HCT116 (cell line): Measurements from ENCODE around the gene ABCB1. TPM values are rescaled to one million over a fixed set of nuclear protein-coding genes. Genes with fewer than 3 reads are reported as not detected.

Experiments
- ATAC-seq: fragments of 200-7000 bp; cut with Tn5 transposase; 2 replicates; pipeline ENCODE4 v1.9.1; 2020; ENCODE audit warnings: mild to moderate bottlenecking, moderate library complexity
- BruUV-seq: library from RNA; stranded (reverse); fragments of 400-500 nt; replicated peaks from 2 replicates; lab custom pipeline; 2021; lab: Mats Ljungman, UMichigan
- CTCF ChIA-PET: fragments of 300-600 bp; sonication (Branson Sonifier 250); formaldehyde crosslinking; loops from one replicate; lab custom pipeline; 2021; ENCODE audit warnings: antibody characterized with exemption; lab: Charles Lee
- POLR2A ChIA-PET: fragments of 300-600, 350-600 bp; sonication (Branson Sonifier 250); formaldehyde crosslinking; loops from one replicate; lab custom pipeline; 2021; ENCODE audit warnings: antibody characterized with exemption; lab: Charles Lee
- RAD21 ChIA-PET, 2 experiments: fragments of 300-600 bp; sonication (Branson Sonifier 250); formaldehyde crosslinking; loops; one replicate each; lab custom pipeline; 2023; ENCODE audit warnings: low total read pairs in 2 of 2; ENCODE audit not compliant: uncharacterized antibody in 2 of 2, unreplicated experiment in 2 of 2, low non-redundant PET in 1 of 2; lab: Charles Lee
- DNase-seq: peaks from one replicate; pipeline ENCODE4 v3.0.0-alpha.2; 2010; ENCODE audit warnings: low read depth, low spot score
- H2AFZ ChIP-seq: fragments of 200-600 bp; shearing (Covaris generic), sonication (generic); 2 replicates; pipeline ENCODE4 v1.6.1; 2017; ENCODE audit warnings: low read depth, mixed run types, mixed read lengths, antibody characterized with exemption, low read length; ENCODE audit not compliant: poor library complexity, severe bottlenecking
- H3K27ac ChIP-seq: 2 replicates; pipeline ENCODE4 v1.5.1; 2012; ENCODE audit warnings: low read depth, low read length
- H3K27me3 ChIP-seq: fragments of 200-600 bp; sonication (generic); 2 replicates; pipeline ENCODE4 v1.6.1; 2016; ENCODE audit warnings: mixed run types, low read length, mixed read lengths; ENCODE audit not compliant: insufficient read depth
- H3K36me3 ChIP-seq, 2 experiments: fragments of 200-500 bp in 1 of 2; fragments of 200-600 bp in 1 of 2; sonication (Bioruptor generic) in 1 of 2; sonication (generic) in 1 of 2; 2 replicates each; pipeline versions ENCODE4 v1.5.1 to v1.6.1; 2014 to 2016; ENCODE audit warnings: low read length in 2 of 2, inconsistent platforms in 1 of 2, mixed read lengths in 1 of 2, mixed run types in 1 of 2; ENCODE audit not compliant: insufficient read depth in 2 of 2, control insufficient read depth in 1 of 2
- H3K4me1 ChIP-seq, 2 experiments: fragments of 200-600 bp in 1 of 2; sonication (generic) in 1 of 2; 2 replicates each; pipeline versions ENCODE4 v1.5.1 to v1.6.1; 2012 to 2017; ENCODE audit warnings: low read length in 2 of 2, inconsistent platforms in 1 of 2, mild to moderate bottlenecking in 1 of 2, mixed read lengths in 1 of 2, mixed run types in 1 of 2, moderate library complexity in 1 of 2; ENCODE audit not compliant: insufficient read depth in 2 of 2, control insufficient read depth in 1 of 2
- H3K4me2 ChIP-seq: fragments of 200-600 bp; sonication (generic); 2 replicates; pipeline ENCODE4 v1.6.1; 2017; ENCODE audit warnings: mixed run types, low read length, mixed read lengths
- H3K4me3 ChIP-seq, 2 experiments: fragments of 200-600 bp in 1 of 2; sonication (generic) in 1 of 2; replicated peaks in 1 of 2; 2 replicates each; pipeline ENCODE4 v1.5.1; 2011 to 2016; ENCODE audit warnings: low read length in 2 of 2, control low read depth in 1 of 2, low read depth in 1 of 2, mild to moderate bottlenecking in 1 of 2, mixed read lengths in 1 of 2, mixed run types in 1 of 2
- H3K79me2 ChIP-seq: fragments of 200-600 bp; sonication (generic); 2 replicates; pipeline ENCODE4 v1.6.1; 2017; ENCODE audit warnings: mild to moderate bottlenecking, mixed run types, low read length, moderate library complexity, mixed read lengths; ENCODE audit not compliant: insufficient read depth
- H3K9ac ChIP-seq: fragments of 200-600 bp; sonication (generic); 2 replicates; pipeline ENCODE4 v1.6.1; 2016; ENCODE audit warnings: low read length, mixed read lengths
- H3K9me2 ChIP-seq: fragments of 200-600 bp; sonication (generic), shearing (Covaris generic); 2 replicates; pipeline ENCODE4 v1.6.1; 2017; ENCODE audit warnings: mixed run types, mild to moderate bottlenecking, moderate library complexity; ENCODE audit not compliant: insufficient read depth
- H3K9me3 ChIP-seq, 2 experiments: fragments of 200-500 bp in 1 of 2; fragments of 200-600 bp in 1 of 2; sonication (Bioruptor generic) in 1 of 2; sonication (generic) in 1 of 2; 2 replicates each; pipeline ENCODE4 v1.6.1; 2014 to 2017; ENCODE audit warnings: low read length in 2 of 2, mixed read lengths in 2 of 2, inconsistent platforms in 1 of 2, low read depth in 1 of 2, mild to moderate bottlenecking in 1 of 2, mixed run types in 1 of 2, moderate library complexity in 1 of 2; ENCODE audit not compliant: control insufficient read depth in 1 of 2, insufficient read depth in 1 of 2
- H4K20me1 ChIP-seq: fragments of 200-600 bp; sonication (generic), shearing (Covaris generic); 2 replicates; pipeline ENCODE4 v1.6.1; 2017; ENCODE audit warnings: mixed run types, mild to moderate bottlenecking, moderate library complexity; ENCODE audit not compliant: insufficient read depth
- CEBPB ChIP-seq: IDR thresholded peaks from 2 replicates; pipeline ENCODE4 v1.6.1; 2012; ENCODE audit warnings: low read depth
- EGR1 ChIP-seq: IDR thresholded peaks from 2 replicates; pipeline ENCODE4 v1.6.1; 2012; ENCODE audit warnings: low read depth
- ELF1 ChIP-seq: IDR thresholded peaks from 2 replicates; pipeline ENCODE4 v1.6.1; 2012; ENCODE audit warnings: low read depth, borderline replicate concordance
- EZH2 ChIP-seq: fragments of 200-600 bp; sonication (generic); IDR thresholded peaks from 2 replicates; pipeline ENCODE4 v1.6.1; 2017; ENCODE audit warnings: antibody characterized with exemption, mixed run types
- FOSL1 ChIP-seq: IDR thresholded peaks from 2 replicates; pipeline ENCODE4 v1.6.1; 2012; ENCODE audit warnings: low read depth
- POLR2A ChIP-seq: IDR thresholded peaks from 2 replicates; pipeline ENCODE4 v1.7.0; 2011; ENCODE audit warnings: borderline replicate concordance; ENCODE audit not compliant: insufficient read depth, insufficient read length; ENCODE audit errors: extremely low read depth
- RAD21 ChIP-seq: IDR thresholded peaks from 2 replicates; pipeline ENCODE4 v1.6.1; 2012; ENCODE audit warnings: low read depth, mild to moderate bottlenecking
- SIN3A ChIP-seq: IDR thresholded peaks from 2 replicates; pipeline ENCODE4 v1.6.1; 2012; ENCODE audit warnings: low read depth
- SRF ChIP-seq: IDR thresholded peaks from 2 replicates; pipeline ENCODE4 v1.6.1; 2012; ENCODE audit warnings: low read depth
- TCF7L2 ChIP-seq: IDR thresholded peaks from 2 replicates; pipeline ENCODE4 v1.7.0; 2011; ENCODE audit warnings: borderline replicate concordance, inconsistent platforms; ENCODE audit not compliant: insufficient read depth, insufficient read length; ENCODE audit errors: extremely low read depth
- ZFX ChIP-seq: fragments of 450-650 bp; IDR thresholded peaks from 2 replicates; pipeline ENCODE4 v1.6.1; 2017
- ZNF274 ChIP-seq: fragments of 200-500 bp; sonication (Bioruptor generic); IDR thresholded peaks from 2 replicates; pipeline ENCODE4 v1.6.1; 2014; ENCODE audit warnings: mild to moderate bottlenecking, low read depth, low read length, inconsistent platforms
- intact Hi-C: fragments of 100-400 bp; cut with micrococcal nuclease; formaldehyde crosslinking; loops from 2 replicates; pipeline ENCODE4 v1.10.0; 2022
- total RNA-seq: library from RNA; stranded (reverse); gene quantifications from one replicate; pipeline ENCODE4 v1.2.1, GENCODE V29; 2021; ENCODE audit not compliant: unreplicated experiment
- TF ChIP-seq, protein P1 (sequence below): IDR thresholded peaks from 2 replicates; pipeline ENCODE4 v1.6.1; 2011; ENCODE audit warnings: mild to moderate bottlenecking, low read length, moderate library complexity; ENCODE audit not compliant: insufficient replicate concordance; ENCODE audit errors: extremely low read depth
- TF ChIP-seq, protein P2 (sequence below): IDR thresholded peaks from 2 replicates; pipeline ENCODE4 v1.6.1; 2012
- TF ChIP-seq, protein P3 (sequence below): IDR thresholded peaks from 2 replicates; pipeline ENCODE4 v1.6.1; 2012; ENCODE audit warnings: low read depth
- TF ChIP-seq, protein P4 (sequence below): IDR thresholded peaks from 2 replicates; pipeline ENCODE4 v1.6.1; 2012

Gene ABCB1
- total RNA-seq, 1 experiment from 2014 or later: 1.8 TPM

DNA sequence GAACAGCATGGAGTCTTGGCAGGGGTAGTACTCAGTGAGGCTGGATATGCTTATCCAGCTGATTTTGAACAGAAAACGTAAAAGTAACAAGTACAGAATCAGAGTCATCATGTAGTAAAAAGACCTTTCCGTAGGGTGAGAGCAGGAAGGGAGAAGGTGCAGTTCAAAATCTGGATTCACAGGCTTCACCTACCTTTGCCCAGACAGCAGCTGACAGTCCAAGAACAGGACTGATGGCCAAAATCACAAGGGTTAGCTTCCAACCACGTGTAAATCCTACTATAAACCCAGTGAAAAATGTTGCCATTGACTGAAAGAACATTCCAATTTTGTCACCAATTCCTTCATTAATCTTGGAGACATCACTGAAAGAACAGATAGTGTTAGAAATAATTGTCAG, 34.8 kb downstream of the ABCB1 start:
- H3K9ac ChIP-seq: no peak overlapping the region
- no peak overlapping the region for H2AFZ ChIP-seq
- no peak overlapping the region for H3K4me2 ChIP-seq
- DNase-seq: no peak
- no peaks in the 10 kb centered on the region for H3K9me2 ChIP-seq
- H3K36me3 ChIP-seq: no peaks in the 10 kb centered on the region
- no peaks in the 10 kb centered on the region for H3K79me2 ChIP-seq
- H3K4me3 ChIP-seq: no peak overlapping the region
- TF ChIP-seq EGR1 (no peak), POLR2A (no peak), EZH2 (no peak), SRF (no peak), TCF7L2 (no peak), CEBPB (no peak), ZNF274 (no peak), RAD21 (no peak), ELF1 (no peak), FOSL1 (no peak), SIN3A (no peak), ZFX (no peak)
- TF ChIP-seq, protein P1, sequence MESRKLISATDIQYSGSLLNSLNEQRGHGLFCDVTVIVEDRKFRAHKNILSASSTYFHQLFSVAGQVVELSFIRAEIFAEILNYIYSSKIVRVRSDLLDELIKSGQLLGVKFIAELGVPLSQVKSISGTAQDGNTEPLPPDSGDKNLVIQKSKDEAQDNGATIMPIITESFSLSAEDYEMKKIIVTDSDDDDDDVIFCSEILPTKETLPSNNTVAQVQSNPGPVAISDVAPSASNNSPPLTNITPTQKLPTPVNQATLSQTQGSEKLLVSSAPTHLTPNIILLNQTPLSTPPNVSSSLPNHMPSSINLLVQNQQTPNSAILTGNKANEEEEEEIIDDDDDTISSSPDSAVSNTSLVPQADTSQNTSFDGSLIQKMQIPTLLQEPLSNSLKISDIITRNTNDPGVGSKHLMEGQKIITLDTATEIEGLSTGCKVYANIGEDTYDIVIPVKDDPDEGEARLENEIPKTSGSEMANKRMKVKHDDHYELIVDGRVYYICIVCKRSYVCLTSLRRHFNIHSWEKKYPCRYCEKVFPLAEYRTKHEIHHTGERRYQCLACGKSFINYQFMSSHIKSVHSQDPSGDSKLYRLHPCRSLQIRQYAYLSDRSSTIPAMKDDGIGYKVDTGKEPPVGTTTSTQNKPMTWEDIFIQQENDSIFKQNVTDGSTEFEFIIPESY: no peak
- TF ChIP-seq, protein P2, sequence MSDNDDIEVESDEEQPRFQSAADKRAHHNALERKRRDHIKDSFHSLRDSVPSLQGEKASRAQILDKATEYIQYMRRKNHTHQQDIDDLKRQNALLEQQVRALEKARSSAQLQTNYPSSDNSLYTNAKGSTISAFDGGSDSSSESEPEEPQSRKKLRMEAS: no peak
- TF ChIP-seq, protein P3, sequence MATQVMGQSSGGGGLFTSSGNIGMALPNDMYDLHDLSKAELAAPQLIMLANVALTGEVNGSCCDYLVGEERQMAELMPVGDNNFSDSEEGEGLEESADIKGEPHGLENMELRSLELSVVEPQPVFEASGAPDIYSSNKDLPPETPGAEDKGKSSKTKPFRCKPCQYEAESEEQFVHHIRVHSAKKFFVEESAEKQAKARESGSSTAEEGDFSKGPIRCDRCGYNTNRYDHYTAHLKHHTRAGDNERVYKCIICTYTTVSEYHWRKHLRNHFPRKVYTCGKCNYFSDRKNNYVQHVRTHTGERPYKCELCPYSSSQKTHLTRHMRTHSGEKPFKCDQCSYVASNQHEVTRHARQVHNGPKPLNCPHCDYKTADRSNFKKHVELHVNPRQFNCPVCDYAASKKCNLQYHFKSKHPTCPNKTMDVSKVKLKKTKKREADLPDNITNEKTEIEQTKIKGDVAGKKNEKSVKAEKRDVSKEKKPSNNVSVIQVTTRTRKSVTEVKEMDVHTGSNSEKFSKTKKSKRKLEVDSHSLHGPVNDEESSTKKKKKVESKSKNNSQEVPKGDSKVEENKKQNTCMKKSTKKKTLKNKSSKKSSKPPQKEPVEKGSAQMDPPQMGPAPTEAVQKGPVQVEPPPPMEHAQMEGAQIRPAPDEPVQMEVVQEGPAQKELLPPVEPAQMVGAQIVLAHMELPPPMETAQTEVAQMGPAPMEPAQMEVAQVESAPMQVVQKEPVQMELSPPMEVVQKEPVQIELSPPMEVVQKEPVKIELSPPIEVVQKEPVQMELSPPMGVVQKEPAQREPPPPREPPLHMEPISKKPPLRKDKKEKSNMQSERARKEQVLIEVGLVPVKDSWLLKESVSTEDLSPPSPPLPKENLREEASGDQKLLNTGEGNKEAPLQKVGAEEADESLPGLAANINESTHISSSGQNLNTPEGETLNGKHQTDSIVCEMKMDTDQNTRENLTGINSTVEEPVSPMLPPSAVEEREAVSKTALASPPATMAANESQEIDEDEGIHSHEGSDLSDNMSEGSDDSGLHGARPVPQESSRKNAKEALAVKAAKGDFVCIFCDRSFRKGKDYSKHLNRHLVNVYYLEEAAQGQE: no peak
- TF ChIP-seq, protein P4, sequence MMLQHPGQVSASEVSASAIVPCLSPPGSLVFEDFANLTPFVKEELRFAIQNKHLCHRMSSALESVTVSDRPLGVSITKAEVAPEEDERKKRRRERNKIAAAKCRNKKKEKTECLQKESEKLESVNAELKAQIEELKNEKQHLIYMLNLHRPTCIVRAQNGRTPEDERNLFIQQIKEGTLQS: no peak
- TF ChIP-seq, all 23 proteins: peak for 0
- Histone ChIP-seq H3K27ac (no peak overlapping the region), H3K9me3 (no peaks in the 10 kb centered on the region), H4K20me1 (no peaks in the 10 kb centered on the region), H3K4me1 (peaks cover 0 to 15% of the 10 kb centered on the region in 2 experiments; a peak in 2 of 4 replicates), H3K27me3 (no peaks in the 10 kb centered on the region)
- intact Hi-C loops: no loop called here
- POLR2A ChIA-PET: no interaction called here
- CTCF ChIA-PET: no interaction called here
- no peak for ATAC-seq
- RAD21 ChIA-PET: no interaction called here
- BruUV-seq: no TSS peak
